HG02610 (cell line): ENCODE measurements around the gene PMPCA.

Source experiments
- ATAC-seq: cut with Tn5 transposase; IDR thresholded peaks from one replicate; pipeline ENCODE4 v1.9.1; 2021; ENCODE audit warnings: mild to moderate bottlenecking, moderate library complexity; ENCODE audit not compliant: unreplicated experiment

Gene PMPCA

GRCh38 chr9:136410500-136411287 is at the start of gene PMPCA, which contains the start of gene ENTR1:
Gene PMPCA (plus strand): TSS chr9:136410658. CDS start chr9:136410669, 11 bp downstream.
Gene ENTR1 (minus strand): TSS chr9:136410614. CDS start chr9:136410397, 217 bp downstream.
- peak; percentile 77 for ATAC-seq

GRCh38 chr9:136361047-136361753 is 49.3 kb upstream of the PMPCA start:
- no peak for ATAC-seq

- no peak for ATAC-seq
Observed at GRCh38 chr9:136361754-136362449, 48.6 kb upstream of the PMPCA start.

- ATAC-seq: no peak
Observed at GRCh38 chr9:136362450-136362784, 48.0 kb upstream of the PMPCA start.

GRCh38 chr9:136363106-136363948 is 47.1 kb upstream of the PMPCA start, which contains the start of gene DNLZ:
Gene DNLZ (minus strand): TSS chr9:136363744. CDS start chr9:136363714, 30 bp downstream.
- ATAC-seq: peak; percentile 85

- no peak for ATAC-seq
Observed at GRCh38 chr9:136363949-136364748, 46.3 kb upstream of the PMPCA start.

- ATAC-seq: no peak
Observed at GRCh38 chr9:136364942-136365774, 45.3 kb upstream of the PMPCA start.

- ATAC-seq: no peak
Observed at GRCh38 chr9:136365775-136366222, 44.7 kb upstream of the PMPCA start.

- ATAC-seq: no peak
Observed at GRCh38 chr9:136366826-136367225, 43.6 kb upstream of the PMPCA start.

- no peak for ATAC-seq
Observed at GRCh38 chr9:136367296-136368145, 42.9 kb upstream of the PMPCA start.

- no peak for ATAC-seq
Observed at GRCh38 chr9:136368190-136368589, 42.3 kb upstream of the PMPCA start.

GRCh38 chr9:136370037-136370436 is 40.4 kb upstream of the PMPCA start:
- no peak for ATAC-seq

- no peak for ATAC-seq
Observed at GRCh38 chr9:136370687-136371532, 39.5 kb upstream of the PMPCA start.

GRCh38 chr9:136371533-136371880 is 39.0 kb upstream of the PMPCA start:
- no peak for ATAC-seq

- ATAC-seq: no peak
Observed at GRCh38 chr9:136372006-136372405, 38.5 kb upstream of the PMPCA start.

GRCh38 chr9:136372561-136373299 is 37.7 kb upstream of the PMPCA start:
- no peak for ATAC-seq
